Lung (tissue), 12 donors: ENCODE measurements around the gene AGBL4. TPM values are rescaled to one million over a fixed set of nuclear protein-coding genes. Genes with fewer than 3 reads are reported as not detected.

Experiments
- ATAC-seq: fragments of 200-7000 bp; cut with Tn5 transposase; one replicate; pipeline ENCODE4 v1.9.1; 2020; ENCODE audit warnings: moderate number of reproducible peaks; ENCODE audit not compliant: insufficient read depth, low FRiP score
- DNase-seq, 3 donors: peaks; one replicate each; pipeline ENCODE4 v3.0.0-alpha.2; 2013 to 2017
- H3K27ac ChIP-seq, 2 donors: one replicate each; pipeline ENCODE4 v1.5.1; 2013; ENCODE audit warnings: mild to moderate bottlenecking in 2 of 2, moderate library complexity in 2 of 2, control low read depth in 1 of 2, inconsistent platforms in 1 of 2, low read depth in 1 of 2, low read length in 1 of 2
- H3K27me3 ChIP-seq, 3 donors: one replicate each; pipeline ENCODE4 v1.5.1; 2013; ENCODE audit warnings: low read length in 2 of 3; ENCODE audit not compliant: control insufficient read depth in 3 of 3, insufficient read depth in 3 of 3
- H3K36me3 ChIP-seq, 4 donors: one replicate each; pipeline ENCODE4 v1.5.1; 2013; ENCODE audit warnings: low read length in 4 of 4, mild to moderate bottlenecking in 1 of 4, moderate library complexity in 1 of 4; ENCODE audit not compliant: control insufficient read depth in 4 of 4, insufficient read depth in 4 of 4
- H3K4me1 ChIP-seq, 5 donors: one replicate each; pipeline ENCODE4 v1.5.1; 2013; ENCODE audit warnings: low read length in 5 of 5, mild to moderate bottlenecking in 2 of 5, moderate library complexity in 1 of 5; ENCODE audit not compliant: control insufficient read depth in 5 of 5, insufficient read depth in 5 of 5
- H3K4me3 ChIP-seq: one replicate; pipeline ENCODE4 v1.5.1; 2013; ENCODE audit warnings: mild to moderate bottlenecking, control low read depth, moderate library complexity
- H3K9ac ChIP-seq, 2 donors: one replicate each; pipeline ENCODE4 v1.5.1; 2013; ENCODE audit warnings: low read length in 2 of 2, control low read depth in 1 of 2; ENCODE audit not compliant: insufficient read depth in 1 of 2
- H3K9me3 ChIP-seq, 4 donors: one replicate each; pipeline ENCODE4 v1.5.1; 2013; ENCODE audit warnings: low read length in 3 of 4, mild to moderate bottlenecking in 1 of 4, moderate library complexity in 1 of 4; ENCODE audit not compliant: control insufficient read depth in 4 of 4, insufficient read depth in 3 of 4
- WGBS, 2 donors: extraction: QIAGEN DNeasy Blood & Tissue Kit; methylation state at CpG; one replicate each; pipeline ENCODE4 v1.1.7; 2013; 5-methylcytosine and 5-hydroxymethylcytosine counted together
- polyA plus RNA-seq, 2 donors: library from polyadenylated mRNA; stranded (reverse); fragments of 200-250 nt; gene quantifications; one replicate each; pipeline ENCODE4 v1.2.1, GENCODE V29; 2013
- total RNA-seq, 2 donors: library from RNA; depleted of rRNA in 1 of 2; stranded (reverse); fragments of >200 nt in 1 of 2; gene quantifications; one replicate each; pipeline ENCODE4 v1.2.1, GENCODE V29; 2014 to 2021
- TF ChIP-seq, protein P1 (sequence below): IDR thresholded peaks from 2 replicates; pipeline ENCODE4 v1.5.1; 2012; ENCODE audit warnings: mild to moderate bottlenecking; ENCODE audit errors: control extremely low read depth, extremely low read depth
- donor health status: control.
- donor health status: control.
- donor health status: Bipolar disorder and iron deficiency.
- donor health status: healthy.
- donor health status: DM: yes; HTN: yes; CAD: no.

The AGBL4 gene
- total and polyA plus RNA-seq, 4 donors, result 0.24 to 7.5 (median 2.6) TPM

DNA sequence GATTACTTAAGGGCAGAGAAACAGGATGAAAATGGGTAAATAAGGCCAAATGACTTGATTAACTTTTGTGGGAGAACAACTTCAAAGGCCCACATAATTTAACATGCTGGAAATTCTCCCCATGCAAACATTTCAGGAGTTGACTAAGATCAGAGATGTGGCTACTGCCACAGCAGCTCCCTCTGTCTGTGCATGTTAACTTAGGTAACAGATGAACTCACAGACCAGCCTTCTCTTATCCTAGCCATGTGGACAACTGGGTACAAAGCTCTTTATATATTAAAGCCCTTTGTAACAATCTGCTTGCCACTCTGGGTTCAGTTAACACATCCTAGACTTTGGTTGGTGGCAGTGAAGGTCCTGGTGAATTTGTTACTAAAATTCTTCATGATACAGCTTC, 1280.3 kb downstream of the AGBL4 start:
- ATAC-seq (no peak), DNase-seq (no peak)
- no peaks in the 10 kb centered on the region for H3K27me3 ChIP-seq
- H3K4me1 ChIP-seq, result no peaks in the 10 kb centered on the region
- H3K9me3 ChIP-seq, result no peaks in the 10 kb centered on the region
- H3K4me3 ChIP-seq, result no peak overlapping the region
- H3K36me3 ChIP-seq, result peaks cover 5 to 26% (median 16%) of the 10 kb centered on the region in 4 donors
- no peak overlapping the region for H3K27ac ChIP-seq
- TF ChIP-seq, protein P1, sequence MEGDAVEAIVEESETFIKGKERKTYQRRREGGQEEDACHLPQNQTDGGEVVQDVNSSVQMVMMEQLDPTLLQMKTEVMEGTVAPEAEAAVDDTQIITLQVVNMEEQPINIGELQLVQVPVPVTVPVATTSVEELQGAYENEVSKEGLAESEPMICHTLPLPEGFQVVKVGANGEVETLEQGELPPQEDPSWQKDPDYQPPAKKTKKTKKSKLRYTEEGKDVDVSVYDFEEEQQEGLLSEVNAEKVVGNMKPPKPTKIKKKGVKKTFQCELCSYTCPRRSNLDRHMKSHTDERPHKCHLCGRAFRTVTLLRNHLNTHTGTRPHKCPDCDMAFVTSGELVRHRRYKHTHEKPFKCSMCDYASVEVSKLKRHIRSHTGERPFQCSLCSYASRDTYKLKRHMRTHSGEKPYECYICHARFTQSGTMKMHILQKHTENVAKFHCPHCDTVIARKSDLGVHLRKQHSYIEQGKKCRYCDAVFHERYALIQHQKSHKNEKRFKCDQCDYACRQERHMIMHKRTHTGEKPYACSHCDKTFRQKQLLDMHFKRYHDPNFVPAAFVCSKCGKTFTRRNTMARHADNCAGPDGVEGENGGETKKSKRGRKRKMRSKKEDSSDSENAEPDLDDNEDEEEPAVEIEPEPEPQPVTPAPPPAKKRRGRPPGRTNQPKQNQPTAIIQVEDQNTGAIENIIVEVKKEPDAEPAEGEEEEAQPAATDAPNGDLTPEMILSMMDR, result no peak
- H3K9ac ChIP-seq, result no peak overlapping the region

DNA sequence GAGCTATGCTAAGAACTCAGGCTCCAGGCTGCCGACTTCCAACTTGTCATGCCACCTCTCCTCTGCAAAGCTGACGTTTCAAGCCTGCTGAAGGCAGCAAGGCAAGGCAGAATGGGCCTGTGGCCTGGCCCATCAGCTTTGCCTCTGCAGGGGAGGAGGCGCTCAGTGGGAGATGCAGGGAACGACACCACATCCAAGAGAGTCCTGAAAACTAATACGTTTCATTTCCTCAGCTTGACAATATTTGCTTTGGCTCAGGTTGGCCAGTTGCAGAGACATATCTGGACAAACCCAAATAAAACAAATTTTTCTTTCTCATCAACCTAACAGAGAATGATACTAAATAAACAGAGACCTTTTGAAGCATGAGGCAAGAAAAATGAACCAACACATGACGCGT, 1282.4 kb downstream of the AGBL4 start:
- ATAC-seq (no peak), DNase-seq (no peak)
- H3K27me3 ChIP-seq, result no peaks in the 10 kb centered on the region
- WGBS, 2 donors, result 83 to 86% methylated on average over 7 of the region's 7 CpGs
- no peaks in the 10 kb centered on the region for H3K9me3 ChIP-seq
- no peak overlapping the region for H3K4me3 ChIP-seq
- H3K4me1 ChIP-seq, result no peaks in the 10 kb centered on the region
- TF ChIP-seq, protein P1, result no peak
- peaks cover 2 to 34% (median 17%) of the 10 kb centered on the region in 4 donors for H3K36me3 ChIP-seq
- no peak overlapping the region for H3K27ac ChIP-seq
- no peak overlapping the region for H3K9ac ChIP-seq

DNA sequence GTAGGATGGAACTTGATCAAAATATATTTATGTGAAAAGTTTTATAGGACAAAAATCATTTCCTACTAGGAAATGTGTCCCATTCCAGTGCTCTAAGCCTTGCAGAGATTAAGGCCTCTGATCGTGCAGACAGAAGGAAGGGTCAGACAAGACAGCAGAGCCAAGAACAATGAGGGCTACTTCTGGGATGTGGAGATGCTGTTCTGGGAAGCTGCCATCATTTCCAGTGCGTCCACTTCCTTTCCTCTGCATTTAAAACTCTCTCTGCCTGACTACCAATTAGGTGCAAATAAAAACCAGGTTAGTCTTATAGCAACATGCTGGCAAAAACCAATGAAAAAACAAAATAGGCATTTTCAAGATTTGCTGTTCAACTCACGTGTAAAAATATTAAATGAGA, 1283.1 kb downstream of the AGBL4 start:
- Histone ChIP-seq H3K4me3 (no peak overlapping the region), H3K27me3 (no peaks in the 10 kb centered on the region), H3K9ac (no peak overlapping the region), H3K36me3 (peaks cover 4 to 38% (median 21%) of the 10 kb centered on the region in 4 donors), H3K9me3 (no peaks in the 10 kb centered on the region), H3K27ac (no peak overlapping the region), H3K4me1 (peaks cover 0 to under 1% (median 0%) of the 10 kb centered on the region in 5 donors)
- no peak for DNase-seq
- no peak for ATAC-seq
- TF ChIP-seq, protein P1, result no peak
- 79 to 82% methylated on average over 3 of the region's 3 CpGs for WGBS, 2 donors

DNA sequence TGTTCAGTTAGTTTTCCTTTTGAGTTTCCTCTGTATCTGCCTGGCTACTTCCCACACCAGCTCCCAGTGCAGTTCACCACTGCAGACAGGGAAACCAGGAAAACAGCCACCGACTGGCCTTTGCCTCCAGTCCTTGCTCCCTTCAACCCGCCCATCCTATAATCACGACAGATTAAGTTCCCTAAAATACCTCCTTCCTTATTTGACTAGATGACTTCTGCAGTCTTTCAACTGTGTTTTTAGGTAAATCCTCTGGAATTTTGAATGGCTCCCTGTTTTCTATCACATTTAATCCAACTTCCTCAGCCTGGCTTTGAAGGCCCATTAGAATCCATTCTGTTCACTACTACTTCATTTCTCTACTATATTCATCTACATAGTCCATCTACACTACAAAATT, 1284.7 kb downstream of the AGBL4 start:
- TF ChIP-seq, protein P1, result no peak
- Histone ChIP-seq H3K9me3 (no peaks in the 10 kb centered on the region), H3K4me1 (peaks cover 0 to 2% (median 0%) of the 10 kb centered on the region in 5 donors), H3K27me3 (no peaks in the 10 kb centered on the region), H3K9ac (no peak overlapping the region), H3K27ac (no peak overlapping the region), H3K4me3 (no peak overlapping the region), H3K36me3 (peaks cover 12 to 47% (median 26%) of the 10 kb centered on the region in 4 donors)
- 61 to 67% methylated on average over 3 of the region's 3 CpGs for WGBS, 2 donors
- no peak for DNase-seq
- no peak for ATAC-seq
